GM12891 (cell line): ENCODE results near the gene INPP5F.

ENCODE experiments used
- POLR2A ChIP-seq: IDR thresholded peaks from 2 replicates; pipeline ENCODE4 v1.6.1; 2011; ENCODE audit warnings: low read depth, low read length, control low read depth
- POLR2AphosphoS5 ChIP-seq: IDR thresholded peaks from 2 replicates; pipeline ENCODE4 v1.6.1; 2011; ENCODE audit warnings: low read depth, low read length, control low read depth

DNA sequence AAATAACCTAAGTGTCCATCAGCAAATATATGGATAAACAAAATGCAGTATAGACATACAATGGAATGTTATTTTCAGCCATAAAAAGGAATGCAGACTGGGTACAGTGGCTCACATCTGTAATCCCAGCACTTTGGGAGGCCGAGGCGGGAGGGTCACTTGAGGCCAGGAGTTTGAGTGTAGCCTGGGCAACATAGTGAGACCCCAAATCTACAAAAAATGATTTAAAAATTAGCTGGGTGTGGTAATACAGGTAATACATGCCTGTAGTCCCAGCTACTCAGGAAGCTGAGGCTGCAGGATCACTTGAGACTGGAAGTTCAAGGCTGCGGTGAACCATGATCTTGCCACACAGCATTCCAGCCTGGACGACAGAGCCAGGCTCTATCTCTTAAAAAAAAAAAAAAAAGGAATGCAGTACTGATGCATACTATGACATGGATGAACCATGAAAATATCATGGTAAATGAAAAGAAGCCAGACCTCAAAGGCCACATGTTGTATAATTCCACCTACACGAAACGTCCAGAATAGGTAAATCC lies 139.9 kb downstream of the INPP5F start:
- TF ChIP-seq POLR2A (no peak), POLR2AphosphoS5 (no peak)
